ENCODE results near the gene IFNAR1.

DNA sequence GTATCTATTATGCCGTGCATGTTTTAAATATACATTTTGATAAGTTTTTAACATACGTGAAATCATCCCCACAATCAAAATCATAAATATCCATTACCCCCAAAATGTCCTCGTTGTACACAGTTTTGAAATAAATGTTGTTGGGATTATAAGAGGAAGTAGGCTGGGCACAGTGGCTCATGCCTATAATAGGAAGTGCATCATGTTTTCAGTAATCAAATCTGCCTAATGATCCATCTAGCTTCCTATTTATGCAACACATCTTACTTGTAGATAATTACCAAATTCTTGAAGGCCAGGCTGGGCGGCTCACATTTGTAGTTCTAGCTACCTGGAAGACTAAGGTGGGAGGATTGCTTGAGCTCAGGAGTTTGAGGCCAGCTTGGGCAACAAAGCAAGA is 63.4 kb downstream of the IFNAR1 start:
- TF ChIP-seq, protein P1, sequence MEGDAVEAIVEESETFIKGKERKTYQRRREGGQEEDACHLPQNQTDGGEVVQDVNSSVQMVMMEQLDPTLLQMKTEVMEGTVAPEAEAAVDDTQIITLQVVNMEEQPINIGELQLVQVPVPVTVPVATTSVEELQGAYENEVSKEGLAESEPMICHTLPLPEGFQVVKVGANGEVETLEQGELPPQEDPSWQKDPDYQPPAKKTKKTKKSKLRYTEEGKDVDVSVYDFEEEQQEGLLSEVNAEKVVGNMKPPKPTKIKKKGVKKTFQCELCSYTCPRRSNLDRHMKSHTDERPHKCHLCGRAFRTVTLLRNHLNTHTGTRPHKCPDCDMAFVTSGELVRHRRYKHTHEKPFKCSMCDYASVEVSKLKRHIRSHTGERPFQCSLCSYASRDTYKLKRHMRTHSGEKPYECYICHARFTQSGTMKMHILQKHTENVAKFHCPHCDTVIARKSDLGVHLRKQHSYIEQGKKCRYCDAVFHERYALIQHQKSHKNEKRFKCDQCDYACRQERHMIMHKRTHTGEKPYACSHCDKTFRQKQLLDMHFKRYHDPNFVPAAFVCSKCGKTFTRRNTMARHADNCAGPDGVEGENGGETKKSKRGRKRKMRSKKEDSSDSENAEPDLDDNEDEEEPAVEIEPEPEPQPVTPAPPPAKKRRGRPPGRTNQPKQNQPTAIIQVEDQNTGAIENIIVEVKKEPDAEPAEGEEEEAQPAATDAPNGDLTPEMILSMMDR (IDR thresholded peaks at IDR 0.05; ENCODE audit: insufficient read depth, low read length) = no peak
- no peak for TF ChIP-seq GABPA (IDR thresholded peaks at IDR 0.05; ENCODE audit: low read depth)
- TF ChIP-seq POLR2AphosphoS5 (IDR thresholded peaks at IDR 0.05; ENCODE audit: low read depth) = no peak
- peak; percentile 91 for TF ChIP-seq SPI1 (IDR thresholded peaks at IDR 0.05; ENCODE audit: borderline replicate concordance, low read depth)

Measured in HL-60 (cell line).